ENCODE measurements around the gene TEX101.

DNA sequence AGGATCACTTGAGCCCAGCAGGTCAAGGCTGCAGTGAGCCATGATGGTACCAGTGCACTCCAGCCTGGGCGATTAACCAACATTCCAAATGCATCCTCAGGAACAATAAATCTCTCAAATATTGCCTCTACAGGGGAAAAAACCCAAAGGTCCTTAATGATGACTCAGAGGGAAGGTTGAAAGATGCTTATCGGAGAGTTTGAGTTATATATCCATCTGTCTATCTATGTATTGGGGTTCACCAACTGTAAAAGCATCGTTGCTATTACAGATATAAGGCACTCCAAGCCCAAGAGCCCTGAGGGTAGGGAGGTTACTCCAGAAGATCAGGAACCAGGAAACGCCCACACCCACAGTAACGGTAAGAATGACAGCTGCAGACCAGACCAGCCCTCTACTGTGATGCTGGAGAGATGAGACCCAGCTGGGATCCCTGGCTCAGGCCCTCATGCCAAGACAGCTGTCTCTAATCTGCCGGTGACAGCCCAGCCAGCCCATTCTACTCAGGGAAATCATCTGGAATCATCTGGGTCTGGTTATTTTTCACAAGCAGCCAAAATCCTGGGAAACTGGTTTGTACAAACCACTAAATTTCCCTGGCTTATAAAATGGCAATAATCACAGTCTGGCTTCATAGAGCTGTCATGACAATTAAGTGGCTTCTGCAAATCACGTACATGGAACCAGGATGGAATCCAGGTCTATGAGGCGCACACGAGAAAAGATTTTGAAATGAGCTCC is 23.8 kb downstream of the TEX101 start:
- no peak for TF ChIP-seq POLR2A (IDR thresholded peaks at IDR 0.05)
- TF ChIP-seq, protein P1, sequence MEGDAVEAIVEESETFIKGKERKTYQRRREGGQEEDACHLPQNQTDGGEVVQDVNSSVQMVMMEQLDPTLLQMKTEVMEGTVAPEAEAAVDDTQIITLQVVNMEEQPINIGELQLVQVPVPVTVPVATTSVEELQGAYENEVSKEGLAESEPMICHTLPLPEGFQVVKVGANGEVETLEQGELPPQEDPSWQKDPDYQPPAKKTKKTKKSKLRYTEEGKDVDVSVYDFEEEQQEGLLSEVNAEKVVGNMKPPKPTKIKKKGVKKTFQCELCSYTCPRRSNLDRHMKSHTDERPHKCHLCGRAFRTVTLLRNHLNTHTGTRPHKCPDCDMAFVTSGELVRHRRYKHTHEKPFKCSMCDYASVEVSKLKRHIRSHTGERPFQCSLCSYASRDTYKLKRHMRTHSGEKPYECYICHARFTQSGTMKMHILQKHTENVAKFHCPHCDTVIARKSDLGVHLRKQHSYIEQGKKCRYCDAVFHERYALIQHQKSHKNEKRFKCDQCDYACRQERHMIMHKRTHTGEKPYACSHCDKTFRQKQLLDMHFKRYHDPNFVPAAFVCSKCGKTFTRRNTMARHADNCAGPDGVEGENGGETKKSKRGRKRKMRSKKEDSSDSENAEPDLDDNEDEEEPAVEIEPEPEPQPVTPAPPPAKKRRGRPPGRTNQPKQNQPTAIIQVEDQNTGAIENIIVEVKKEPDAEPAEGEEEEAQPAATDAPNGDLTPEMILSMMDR (IDR thresholded peaks at IDR 0.05) = no peak

All from right lobe of liver (tissue), 4 donors.